Fibroblast of lung (primary cell): ENCODE measurements around the gene ACOXL. TPM values are rescaled to one million over a fixed set of nuclear protein-coding genes. Genes with fewer than 3 reads are reported as not detected.

Source experiments
- DNase-seq, 2 donors: peaks; one replicate each; pipeline versions ENCODE4 v3.0.0 to v3.0.0-alpha.2; 2010; ENCODE audit warnings: low read depth in 2 of 2
- H2AFZ ChIP-seq: 2 replicates; pipeline ENCODE4 v1.5.1; 2012; ENCODE audit warnings: low read length, control low read depth, inconsistent platforms
- H3K27ac ChIP-seq: 2 replicates; pipeline ENCODE4 v1.5.1; 2011; ENCODE audit warnings: low read length, control low read depth; ENCODE audit not compliant: insufficient read depth
- H3K27me3 ChIP-seq: 2 replicates; pipeline ENCODE4 v1.5.1; 2011; ENCODE audit warnings: mild to moderate bottlenecking, low read length; ENCODE audit not compliant: control insufficient read depth, insufficient read depth
- H3K36me3 ChIP-seq: 2 replicates; pipeline ENCODE4 v1.5.1; 2011; ENCODE audit warnings: low read length; ENCODE audit not compliant: control insufficient read depth, insufficient read depth
- H3K4me1 ChIP-seq: 2 replicates; pipeline ENCODE4 v1.5.1; 2011; ENCODE audit warnings: low read length; ENCODE audit not compliant: control insufficient read depth, insufficient read depth; ENCODE audit errors: extremely low read depth
- H3K4me2 ChIP-seq: 2 replicates; pipeline ENCODE4 v1.5.1; 2011; ENCODE audit warnings: low read length, control low read depth; ENCODE audit not compliant: insufficient read depth; ENCODE audit errors: extremely low read depth
- H3K4me3 ChIP-seq, 4 experiments: fragments of 200-600 bp in 1 of 4; sonication (generic) in 1 of 4; replicated peaks in 1 of 4; 2 replicates each; pipeline ENCODE4 v1.5.1; 2011 to 2016; ENCODE audit warnings: low read length in 4 of 4, low read depth in 3 of 4, mild to moderate bottlenecking in 3 of 4, control low read depth in 2 of 4, inconsistent platforms in 1 of 4, mixed read lengths in 1 of 4; ENCODE audit not compliant: insufficient read depth in 1 of 4; ENCODE audit errors: control extremely low read depth in 1 of 4
- H3K79me2 ChIP-seq: 2 replicates; pipeline ENCODE4 v1.5.1; 2012; ENCODE audit warnings: mild to moderate bottlenecking, low read length, inconsistent platforms; ENCODE audit not compliant: control insufficient read depth, insufficient read depth
- H3K9ac ChIP-seq: 2 replicates; pipeline ENCODE4 v1.5.1; 2011; ENCODE audit warnings: mild to moderate bottlenecking, low read length, control low read depth; ENCODE audit not compliant: insufficient read depth
- H3K9me3 ChIP-seq: 2 replicates; pipeline ENCODE4 v1.5.1; 2012; ENCODE audit warnings: low read depth, low read length; ENCODE audit not compliant: control insufficient read depth, insufficient read depth
- H4K20me1 ChIP-seq: 2 replicates; pipeline ENCODE4 v1.5.1; 2011; ENCODE audit warnings: low read length; ENCODE audit not compliant: control insufficient read depth, insufficient read depth; ENCODE audit errors: extremely low read depth
- EZH2 ChIP-seq: IDR thresholded peaks from 2 replicates; pipeline ENCODE4 v1.5.1; 2012; ENCODE audit warnings: low read length, control low read depth, mild to moderate bottlenecking; ENCODE audit errors: missing control alignments
- polyA plus RNA-seq, 2 donors: library from polyadenylated mRNA; depleted of rRNA in 1 of 2; stranded (reverse) in 1 of 2; unstranded in 1 of 2; fragments of >200 nt; gene quantifications; 2 replicates each; pipeline ENCODE4 v1.2.1, GENCODE V29; 2011 to 2012; ENCODE audit warnings: missing spikeins in 1 of 2
- total RNA-seq: library from RNA; depleted of rRNA; stranded (reverse); fragments of >200 nt; gene quantifications from 2 replicates; pipeline ENCODE4 v1.2.1, GENCODE V29; 2014
- TF ChIP-seq, protein P1 (sequence below), 2 donors: IDR thresholded peaks in 1 of 2; conservative IDR thresholded peaks in 1 of 2; 1 replicate in 1 of 2; 2 replicates in 1 of 2; pipeline ENCODE4 v1.5.1; 2011 to 2012; ENCODE audit warnings: low read length in 2 of 2, control low read depth in 1 of 2, inconsistent platforms in 1 of 2, low read depth in 1 of 2, mild to moderate bottlenecking in 1 of 2

ACOXL gene
- total and polyA plus RNA-seq, 2 donors (not counting 1 experiment from before 2014, with no cell fraction given), result not detected

DNA sequence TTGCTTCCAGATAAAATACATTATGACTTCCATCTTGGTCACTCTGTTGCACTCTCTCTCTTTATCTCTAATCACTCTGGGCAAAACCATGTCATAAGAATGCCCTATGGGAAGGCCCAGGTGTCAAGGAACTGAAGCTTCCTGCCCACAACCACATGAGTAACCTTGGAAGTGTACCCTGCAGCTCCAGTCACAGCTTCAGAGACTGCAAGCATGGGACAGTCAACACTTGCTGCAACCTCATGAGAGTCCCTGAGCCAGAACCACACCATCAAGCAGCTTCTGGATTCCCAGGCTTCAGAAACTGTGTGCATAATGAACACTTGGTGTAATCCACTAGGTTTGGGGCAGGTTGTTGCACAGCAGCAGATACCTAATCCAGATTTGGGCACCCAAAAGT lies 267.3 kb downstream of the ACOXL start:
- no peak overlapping the region for H3K4me2 ChIP-seq
- no peak overlapping the region for H3K9ac ChIP-seq
- no peaks in the 10 kb centered on the region for H3K36me3 ChIP-seq
- no peak overlapping the region for H2AFZ ChIP-seq
- H3K27me3 ChIP-seq, result peaks cover 10% of the 10 kb centered on the region
- H3K4me1 ChIP-seq, result no peaks in the 10 kb centered on the region
- no peak overlapping the region for H3K4me3 ChIP-seq
- H3K9me3 ChIP-seq, result no peaks in the 10 kb centered on the region
- no peaks in the 10 kb centered on the region for H3K79me2 ChIP-seq
- H3K27ac ChIP-seq, result no peak overlapping the region
- DNase-seq, result no peak
- H4K20me1 ChIP-seq, result no peaks in the 10 kb centered on the region
- TF ChIP-seq, protein P1, sequence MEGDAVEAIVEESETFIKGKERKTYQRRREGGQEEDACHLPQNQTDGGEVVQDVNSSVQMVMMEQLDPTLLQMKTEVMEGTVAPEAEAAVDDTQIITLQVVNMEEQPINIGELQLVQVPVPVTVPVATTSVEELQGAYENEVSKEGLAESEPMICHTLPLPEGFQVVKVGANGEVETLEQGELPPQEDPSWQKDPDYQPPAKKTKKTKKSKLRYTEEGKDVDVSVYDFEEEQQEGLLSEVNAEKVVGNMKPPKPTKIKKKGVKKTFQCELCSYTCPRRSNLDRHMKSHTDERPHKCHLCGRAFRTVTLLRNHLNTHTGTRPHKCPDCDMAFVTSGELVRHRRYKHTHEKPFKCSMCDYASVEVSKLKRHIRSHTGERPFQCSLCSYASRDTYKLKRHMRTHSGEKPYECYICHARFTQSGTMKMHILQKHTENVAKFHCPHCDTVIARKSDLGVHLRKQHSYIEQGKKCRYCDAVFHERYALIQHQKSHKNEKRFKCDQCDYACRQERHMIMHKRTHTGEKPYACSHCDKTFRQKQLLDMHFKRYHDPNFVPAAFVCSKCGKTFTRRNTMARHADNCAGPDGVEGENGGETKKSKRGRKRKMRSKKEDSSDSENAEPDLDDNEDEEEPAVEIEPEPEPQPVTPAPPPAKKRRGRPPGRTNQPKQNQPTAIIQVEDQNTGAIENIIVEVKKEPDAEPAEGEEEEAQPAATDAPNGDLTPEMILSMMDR (conservative IDR thresholded peaks at IDR 0.05 in 1 of 2, IDR thresholded peaks at IDR 0.05 in 1 of 2; ENCODE audit: low read depth in 1 of 2, low read length in 2 of 2), result no peak
- TF ChIP-seq EZH2, result no peak

DNA sequence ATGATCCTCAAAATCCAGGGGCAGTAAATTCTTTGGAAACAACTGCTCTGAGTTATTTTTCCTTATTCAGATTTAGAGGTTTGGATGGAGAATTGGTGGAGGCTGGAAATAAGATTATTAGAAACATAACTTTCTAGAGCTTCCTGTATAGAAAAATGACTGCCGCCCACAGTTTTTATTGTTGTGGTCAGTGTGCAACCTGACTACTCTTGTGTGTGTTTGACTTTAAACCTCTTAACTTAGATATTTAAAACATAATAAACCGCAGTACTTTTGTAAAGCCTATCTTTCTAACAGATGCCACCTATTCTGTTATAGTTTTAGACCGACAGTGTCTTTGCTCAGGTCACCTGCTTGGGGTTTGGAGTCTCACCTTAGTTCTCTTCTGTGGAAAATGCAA lies 272.9 kb downstream of the ACOXL start:
- DNase-seq, result no peak
- Histone ChIP-seq H3K36me3 (no peaks in the 10 kb centered on the region), H3K9ac (no peak overlapping the region), H3K4me2 (no peak overlapping the region), H2AFZ (no peak overlapping the region), H3K79me2 (no peaks in the 10 kb centered on the region), H3K27me3 (peaks cover 9% of the 10 kb centered on the region), H3K4me1 (no peaks in the 10 kb centered on the region), H3K27ac (no peak overlapping the region), H3K4me3 (no peak overlapping the region), H3K9me3 (no peaks in the 10 kb centered on the region), H4K20me1 (no peaks in the 10 kb centered on the region)
- no peak for TF ChIP-seq EZH2
- TF ChIP-seq, protein P1 (conservative IDR thresholded peaks at IDR 0.05 in 1 of 2, IDR thresholded peaks at IDR 0.05 in 1 of 2; ENCODE audit: low read depth in 1 of 2, low read length in 2 of 2), result no peak

DNA sequence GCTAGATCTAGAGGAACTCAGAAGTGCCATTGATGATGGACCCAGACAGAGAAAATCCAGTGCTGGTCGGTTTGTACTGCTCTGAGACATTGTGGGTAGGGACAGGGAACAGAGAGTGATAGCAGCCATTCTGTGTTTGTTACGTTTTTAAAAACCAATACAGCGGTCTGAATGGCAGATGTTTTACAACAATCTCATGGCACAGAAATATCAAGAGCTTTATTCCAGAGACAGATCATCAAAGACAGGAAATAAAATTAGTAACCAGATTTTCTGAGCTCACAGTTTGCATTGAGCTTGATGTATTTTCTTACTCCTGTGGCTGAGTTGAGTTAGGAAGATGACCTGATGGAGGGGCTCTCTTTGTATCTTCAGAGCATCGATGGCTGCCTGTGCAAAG lies 273.4 kb downstream of the ACOXL start:
- Histone ChIP-seq H3K4me1 (no peaks in the 10 kb centered on the region), H3K9me3 (no peaks in the 10 kb centered on the region), H3K4me3 (no peak overlapping the region), H3K27me3 (peaks cover 9% of the 10 kb centered on the region), H3K27ac (no peak overlapping the region), H3K9ac (no peak overlapping the region), H3K79me2 (no peaks in the 10 kb centered on the region), H4K20me1 (no peaks in the 10 kb centered on the region), H3K36me3 (no peaks in the 10 kb centered on the region), H3K4me2 (no peak overlapping the region), H2AFZ (no peak overlapping the region)
- no peak for DNase-seq
- TF ChIP-seq, protein P1 (conservative IDR thresholded peaks at IDR 0.05 in 1 of 2, IDR thresholded peaks at IDR 0.05 in 1 of 2; ENCODE audit: low read depth in 1 of 2, low read length in 2 of 2), result no peak
- TF ChIP-seq EZH2, result no peak
